LNCaP clone FGC (cell line): ENCODE data around the gene DDX3X.
"Not testable (repeated sequence)": the region's sequence is repeated elsewhere in the genome, so short reads cannot be mapped to it uniquely, and the experiment has no call there.

ENCODE experiments used
- DNase-seq: peaks from one replicate; pipeline ENCODE4 v3.0.0-alpha.2; 2011; ENCODE audit warnings: low read depth
- H3K4me3 ChIP-seq: 2 replicates; pipeline ENCODE4 v1.5.1; 2011; ENCODE audit warnings: mild to moderate bottlenecking, low read depth, low read length, control low read depth
- TF ChIP-seq, protein P1 (sequence below): IDR thresholded peaks from 2 replicates; pipeline ENCODE4 v1.5.1; 2012; ENCODE audit warnings: mild to moderate bottlenecking; ENCODE audit not compliant: control insufficient read depth, insufficient read depth; ENCODE audit errors: extremely low read depth

DDX3X gene

DNA sequence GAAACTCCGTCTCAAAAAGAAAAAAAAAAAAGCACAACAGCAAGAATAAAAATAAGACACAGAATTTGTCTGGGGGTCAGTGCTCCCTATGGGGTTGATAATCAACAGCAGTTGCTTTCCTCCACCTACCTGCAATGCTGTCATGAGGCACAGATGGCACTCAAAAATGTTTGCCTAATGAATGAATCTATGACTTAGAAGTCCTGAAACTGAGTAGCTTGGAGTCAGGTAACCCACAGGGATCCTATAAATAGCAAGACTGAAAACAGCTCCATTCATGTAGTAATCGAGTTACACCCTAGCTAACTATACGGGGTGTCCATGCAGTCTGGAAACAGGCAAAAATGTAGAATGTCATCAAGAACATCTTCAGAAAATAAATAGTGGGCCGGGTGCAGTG, 19.8 kb upstream of the DDX3X start:
- TF ChIP-seq, protein P1, sequence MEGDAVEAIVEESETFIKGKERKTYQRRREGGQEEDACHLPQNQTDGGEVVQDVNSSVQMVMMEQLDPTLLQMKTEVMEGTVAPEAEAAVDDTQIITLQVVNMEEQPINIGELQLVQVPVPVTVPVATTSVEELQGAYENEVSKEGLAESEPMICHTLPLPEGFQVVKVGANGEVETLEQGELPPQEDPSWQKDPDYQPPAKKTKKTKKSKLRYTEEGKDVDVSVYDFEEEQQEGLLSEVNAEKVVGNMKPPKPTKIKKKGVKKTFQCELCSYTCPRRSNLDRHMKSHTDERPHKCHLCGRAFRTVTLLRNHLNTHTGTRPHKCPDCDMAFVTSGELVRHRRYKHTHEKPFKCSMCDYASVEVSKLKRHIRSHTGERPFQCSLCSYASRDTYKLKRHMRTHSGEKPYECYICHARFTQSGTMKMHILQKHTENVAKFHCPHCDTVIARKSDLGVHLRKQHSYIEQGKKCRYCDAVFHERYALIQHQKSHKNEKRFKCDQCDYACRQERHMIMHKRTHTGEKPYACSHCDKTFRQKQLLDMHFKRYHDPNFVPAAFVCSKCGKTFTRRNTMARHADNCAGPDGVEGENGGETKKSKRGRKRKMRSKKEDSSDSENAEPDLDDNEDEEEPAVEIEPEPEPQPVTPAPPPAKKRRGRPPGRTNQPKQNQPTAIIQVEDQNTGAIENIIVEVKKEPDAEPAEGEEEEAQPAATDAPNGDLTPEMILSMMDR: no peak
- H3K4me3 ChIP-seq: no peak overlapping the region
- DNase-seq: no peak

DNA sequence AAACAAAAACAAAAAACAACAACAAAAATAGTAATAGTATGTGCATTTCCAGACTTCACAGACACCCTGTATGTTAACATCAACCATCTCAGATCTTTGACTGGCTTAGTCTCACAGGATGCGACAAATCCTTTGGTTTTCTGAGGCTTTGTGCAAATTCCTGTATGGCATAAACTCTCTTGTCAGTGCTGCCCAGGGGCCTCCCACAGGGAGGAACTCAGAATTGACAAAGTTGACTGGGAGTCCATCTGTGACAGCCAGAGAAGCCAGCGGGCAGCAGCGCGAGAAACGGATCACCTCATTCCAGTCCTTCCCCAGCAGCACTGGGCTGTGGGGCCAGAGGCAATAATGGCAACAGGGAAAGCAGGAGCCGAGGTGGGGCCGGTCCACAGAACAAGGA, 19.1 kb upstream of the DDX3X start:
- no peak for DNase-seq
- TF ChIP-seq, protein P1: no peak
- H3K4me3 ChIP-seq: no peak overlapping the region

DNA sequence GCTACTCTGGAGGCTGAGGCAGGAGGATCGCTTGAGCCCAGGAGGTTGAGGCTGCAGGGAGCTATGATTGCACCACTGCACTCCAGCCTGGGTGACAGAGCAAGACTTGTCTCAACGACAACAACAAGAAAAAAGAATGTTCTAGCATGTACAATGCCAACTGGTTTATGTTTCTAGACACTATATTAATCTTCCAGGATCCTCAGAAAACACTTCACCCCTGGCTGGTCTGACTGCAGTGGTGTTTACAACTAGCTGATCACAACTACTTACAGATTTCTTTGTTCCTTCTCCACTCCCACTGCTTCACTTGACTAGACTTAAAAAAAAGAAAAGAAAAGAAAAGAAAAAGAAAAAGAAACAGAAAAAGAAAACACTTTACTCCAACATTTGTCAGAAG, 17.7 kb upstream of the DDX3X start:
- DNase-seq, H3K4me3 ChIP-seq: not testable (repeated sequence)

DNA sequence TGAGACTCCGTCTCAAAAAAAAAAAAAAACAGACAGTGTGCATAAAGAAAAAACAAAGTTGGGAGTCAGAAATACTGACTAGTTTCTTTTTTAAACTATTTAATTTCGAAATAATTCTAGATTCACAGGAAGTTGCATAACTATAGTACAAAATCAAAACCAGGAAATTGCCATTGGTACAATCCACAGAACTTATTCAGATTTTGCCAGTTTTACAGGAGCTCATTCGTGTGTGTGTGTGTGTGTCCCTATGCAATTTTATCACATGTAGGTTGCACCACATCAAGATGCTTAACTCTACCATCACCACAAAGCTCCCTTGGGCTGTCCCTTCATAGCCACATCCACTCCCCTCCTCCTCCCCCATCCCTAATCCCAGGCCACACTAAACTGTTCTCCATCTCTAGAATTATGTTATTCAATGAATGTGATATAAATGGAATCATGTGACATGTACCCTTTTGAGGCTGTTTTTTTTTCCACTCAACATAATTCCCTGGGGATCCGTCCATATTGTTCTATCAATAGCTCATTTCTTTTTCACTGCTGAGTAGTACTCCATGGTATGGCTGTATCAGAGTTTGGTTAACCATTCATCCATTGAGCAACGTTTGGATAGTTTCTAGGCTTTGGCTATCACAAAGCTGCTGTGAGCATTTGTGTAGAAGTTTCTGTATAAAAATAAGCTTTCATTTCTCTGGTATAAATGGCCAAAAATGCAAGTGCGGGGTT, 16.3 kb upstream of the DDX3X start:
- TF ChIP-seq, protein P1: no peak
- no peak for DNase-seq
- no peak overlapping the region for H3K4me3 ChIP-seq

DNA sequence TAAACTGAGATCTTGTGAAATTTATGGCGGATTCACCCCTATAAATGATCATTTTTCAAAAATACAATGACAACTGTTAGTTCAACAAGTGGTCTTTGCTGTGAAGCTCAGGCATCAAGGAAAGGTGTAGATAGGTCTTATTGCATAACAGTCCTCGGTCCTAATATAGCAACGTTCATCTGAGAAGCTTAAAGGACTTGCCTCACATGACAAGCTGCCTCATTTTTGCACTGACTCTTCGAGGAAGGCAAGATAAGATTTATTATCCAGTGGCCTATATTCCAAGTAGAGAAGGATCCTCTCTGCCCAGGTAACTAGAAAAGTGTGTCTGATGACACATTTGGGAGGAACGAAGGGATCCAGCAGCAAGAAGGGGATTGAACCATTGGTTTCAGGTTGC, 13.6 kb upstream of the DDX3X start:
- TF ChIP-seq, protein P1: no peak
- no peak overlapping the region for H3K4me3 ChIP-seq
- DNase-seq: no peak

DNA sequence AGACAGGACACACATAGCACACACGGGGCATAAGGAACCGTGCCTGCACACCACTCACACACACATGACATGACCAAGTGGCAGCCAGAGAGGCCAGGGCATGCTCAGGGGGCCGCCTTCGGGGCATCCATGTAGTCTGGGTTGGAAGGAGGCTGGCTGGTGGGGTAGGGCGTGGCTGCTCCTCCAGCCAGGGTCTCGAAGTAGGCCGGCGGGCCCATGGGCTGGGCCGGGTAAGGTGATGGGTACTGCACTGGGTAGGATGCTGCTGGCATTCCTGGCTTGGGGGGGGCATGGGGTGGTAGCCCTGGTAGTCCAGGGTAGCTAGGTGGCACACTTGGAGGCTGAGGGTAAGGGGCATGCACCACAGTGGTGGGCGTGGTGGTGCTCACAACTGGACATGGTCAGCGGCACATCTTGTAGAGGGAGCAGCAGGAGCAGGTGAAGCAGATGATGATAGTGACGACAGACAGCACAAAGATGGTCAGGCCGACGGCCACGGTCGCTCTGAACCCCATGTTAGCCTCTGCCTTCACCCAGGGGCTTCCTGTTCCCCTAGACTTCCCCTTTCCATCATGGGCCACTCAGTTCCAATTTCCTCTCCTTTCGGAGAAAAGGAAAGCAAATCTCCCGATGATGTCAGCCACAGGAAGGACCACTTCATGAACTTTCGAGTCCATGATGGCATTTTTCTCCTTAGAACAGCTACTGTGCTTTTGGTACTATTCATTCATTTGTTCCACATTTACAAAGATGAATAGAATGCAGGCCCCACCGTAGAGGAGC, 10.9 kb upstream of the DDX3X start:
- no peak overlapping the region for H3K4me3 ChIP-seq
- no peak for DNase-seq
- TF ChIP-seq, protein P1: no peak

DNA sequence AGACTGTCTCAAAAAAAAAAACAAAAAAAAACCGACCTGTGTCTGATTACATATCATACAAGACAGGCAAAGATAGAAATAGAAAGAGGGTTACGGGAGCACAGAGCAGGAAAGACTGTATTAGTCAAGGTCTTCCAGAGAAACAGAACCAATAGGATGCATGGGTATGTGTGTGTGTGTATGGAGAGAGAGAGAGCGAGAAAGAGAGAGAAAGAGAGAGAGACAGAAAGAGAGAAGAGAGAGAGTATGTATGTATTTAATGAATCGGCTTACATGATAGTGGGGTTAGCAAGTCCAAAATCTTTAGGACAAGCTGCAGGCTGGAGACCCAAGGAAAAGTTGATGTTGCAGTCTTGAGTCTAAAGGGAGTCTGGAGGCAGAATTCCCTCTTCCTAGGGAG, 7.5 kb upstream of the DDX3X start:
- TF ChIP-seq, protein P1: no peak
- DNase-seq: no peak
- H3K4me3 ChIP-seq: no peak overlapping the region
